Mesenchymal stem cell (in vitro differentiated cells and primary cell): ENCODE data around the gene CCDC124. TPM values are rescaled to one million over a fixed set of nuclear protein-coding genes. Genes with fewer than 3 reads are reported as not detected.
A peak's percentile ranks its signal among the peaks of the same experiment; 100 is the strongest.
"Not testable (repeated sequence)": the region's sequence is repeated elsewhere in the genome, so short reads cannot be mapped to it uniquely, and the experiment has no call there.

ENCODE experiments used
- DNase-seq: peaks from one replicate; pipeline ENCODE4 v3.0.0-alpha.2; 2013
- H2AFZ ChIP-seq: one replicate; pipeline ENCODE4 v1.6.1; 2013; ENCODE audit warnings: low read depth, mild to moderate bottlenecking, control low read depth, inconsistent platforms, low read length, moderate library complexity
- H2AK5ac ChIP-seq: 2 replicates; pipeline ENCODE4 v1.6.1; 2013; ENCODE audit warnings: low read length, moderate library complexity, mild to moderate bottlenecking, inconsistent platforms; ENCODE audit not compliant: severe bottlenecking
- H2BK120ac ChIP-seq: one replicate; pipeline ENCODE4 v1.6.1; 2013; ENCODE audit warnings: low read depth, mild to moderate bottlenecking, inconsistent platforms, low read length, moderate library complexity
- H2BK12ac ChIP-seq, 2 experiments: one replicate each; pipeline ENCODE4 v1.6.1; 2013; ENCODE audit warnings: inconsistent platforms in 2 of 2, low read length in 2 of 2, mild to moderate bottlenecking in 2 of 2, moderate library complexity in 2 of 2, control low read depth in 1 of 2
- H2BK15ac ChIP-seq: one replicate; pipeline ENCODE4 v1.6.1; 2013; ENCODE audit warnings: mild to moderate bottlenecking, low read depth, inconsistent platforms; ENCODE audit not compliant: poor library complexity, severe bottlenecking
- H2BK5ac ChIP-seq: 2 replicates; pipeline ENCODE4 v1.6.1; 2013; ENCODE audit warnings: low read depth, mild to moderate bottlenecking, low read length, control low read depth, inconsistent platforms; ENCODE audit not compliant: poor library complexity, severe bottlenecking
- H3K14ac ChIP-seq, 2 experiments: one replicate each; pipeline ENCODE4 v1.6.1; 2013; ENCODE audit warnings: inconsistent platforms in 2 of 2, low read length in 2 of 2, control low read depth in 1 of 2, mild to moderate bottlenecking in 1 of 2, moderate library complexity in 1 of 2
- H3K18ac ChIP-seq, 2 experiments: one replicate each; pipeline ENCODE4 v1.6.1; 2013; ENCODE audit warnings: inconsistent platforms in 2 of 2, low read length in 2 of 2, control low read depth in 1 of 2, low read depth in 1 of 2, mild to moderate bottlenecking in 1 of 2
- H3K23ac ChIP-seq, 2 experiments: one replicate each; pipeline ENCODE4 v1.6.1; 2013; ENCODE audit warnings: inconsistent platforms in 2 of 2, low read length in 2 of 2, mild to moderate bottlenecking in 2 of 2, moderate library complexity in 2 of 2, control low read depth in 1 of 2
- H3K27ac ChIP-seq: 2 replicates; pipeline ENCODE4 v1.5.1; 2013; ENCODE audit warnings: mild to moderate bottlenecking, moderate library complexity, low read length, control low read depth, inconsistent platforms; ENCODE audit not compliant: poor library complexity, severe bottlenecking
- H3K27me3 ChIP-seq, 2 experiments: 2 replicates each; pipeline versions ENCODE4 v1.6.1 to v1.7.0; 2013; ENCODE audit warnings: low read length in 2 of 2, mild to moderate bottlenecking in 2 of 2, moderate library complexity in 2 of 2, control low read depth in 1 of 2, inconsistent platforms in 1 of 2; ENCODE audit not compliant: control insufficient read depth in 1 of 2, insufficient read depth in 1 of 2
- H3K36me3 ChIP-seq, 2 experiments: 2 replicates each; pipeline versions ENCODE4 v1.6.1 to v1.7.0; 2013; ENCODE audit warnings: low read length in 2 of 2, control low read depth in 1 of 2, inconsistent platforms in 1 of 2, low read depth in 1 of 2, mild to moderate bottlenecking in 1 of 2; ENCODE audit not compliant: insufficient read depth in 2 of 2, control insufficient read depth in 1 of 2
- H3K4ac ChIP-seq, 2 experiments: one replicate each; pipeline ENCODE4 v1.6.1; 2013; ENCODE audit warnings: inconsistent platforms in 2 of 2, low read length in 2 of 2, mild to moderate bottlenecking in 2 of 2, moderate library complexity in 2 of 2, control low read depth in 1 of 2, low read depth in 1 of 2
- H3K4me1 ChIP-seq: 2 replicates; pipeline ENCODE4 v1.6.1; 2013; ENCODE audit warnings: low read depth, low read length, control low read depth; ENCODE audit not compliant: control insufficient read depth, insufficient read depth
- H3K4me2 ChIP-seq: 2 replicates; pipeline ENCODE4 v1.6.1; 2013; ENCODE audit warnings: low read length, mild to moderate bottlenecking, inconsistent platforms; ENCODE audit not compliant: poor library complexity, severe bottlenecking
- H3K4me3 ChIP-seq, 2 experiments: 2 replicates each; pipeline versions ENCODE4 v1.5.1 to v1.7.0; 2013; ENCODE audit warnings: low read length in 2 of 2, mild to moderate bottlenecking in 2 of 2, control low read depth in 1 of 2, low read depth in 1 of 2; ENCODE audit not compliant: insufficient read depth in 1 of 2
- H3K79me1 ChIP-seq: replicated peaks from 2 replicates; pipeline ENCODE4 v1.6.1; 2013; ENCODE audit warnings: mild to moderate bottlenecking, control low read depth, low read length, inconsistent platforms; ENCODE audit not compliant: poor library complexity, severe bottlenecking
- H3K9ac ChIP-seq: 2 replicates; pipeline ENCODE4 v1.7.0; 2013; ENCODE audit warnings: mild to moderate bottlenecking, low read length, moderate library complexity
- H3K9me3 ChIP-seq: 2 replicates; pipeline ENCODE4 v1.7.0; 2013; ENCODE audit warnings: mild to moderate bottlenecking, low read length; ENCODE audit not compliant: control insufficient read depth
- H4K8ac ChIP-seq: one replicate; pipeline ENCODE4 v1.6.1; 2013; ENCODE audit warnings: inconsistent platforms, mild to moderate bottlenecking, low read length, moderate library complexity
- H4K91ac ChIP-seq: one replicate; pipeline ENCODE4 v1.6.1; 2013; ENCODE audit warnings: mild to moderate bottlenecking, low read length, inconsistent platforms
- WGBS: methylation state at CpG from one replicate; pipeline ENCODE4 v1.1.7; 2013; ENCODE audit warnings: mixed read lengths; 5-methylcytosine and 5-hydroxymethylcytosine counted together
- polyA plus RNA-seq, 2 experiments: library from polyadenylated mRNA; stranded (reverse); fragments of 200-250 nt; gene quantifications; one replicate each; pipeline ENCODE4 v1.2.3, GENCODE V29; 2013

Gene CCDC124
- 72.1 TPM for polyA plus RNA-seq (2013, experiment 1 of 2)
- 72.7 TPM for polyA plus RNA-seq (2013, experiment 2 of 2)

DNA sequence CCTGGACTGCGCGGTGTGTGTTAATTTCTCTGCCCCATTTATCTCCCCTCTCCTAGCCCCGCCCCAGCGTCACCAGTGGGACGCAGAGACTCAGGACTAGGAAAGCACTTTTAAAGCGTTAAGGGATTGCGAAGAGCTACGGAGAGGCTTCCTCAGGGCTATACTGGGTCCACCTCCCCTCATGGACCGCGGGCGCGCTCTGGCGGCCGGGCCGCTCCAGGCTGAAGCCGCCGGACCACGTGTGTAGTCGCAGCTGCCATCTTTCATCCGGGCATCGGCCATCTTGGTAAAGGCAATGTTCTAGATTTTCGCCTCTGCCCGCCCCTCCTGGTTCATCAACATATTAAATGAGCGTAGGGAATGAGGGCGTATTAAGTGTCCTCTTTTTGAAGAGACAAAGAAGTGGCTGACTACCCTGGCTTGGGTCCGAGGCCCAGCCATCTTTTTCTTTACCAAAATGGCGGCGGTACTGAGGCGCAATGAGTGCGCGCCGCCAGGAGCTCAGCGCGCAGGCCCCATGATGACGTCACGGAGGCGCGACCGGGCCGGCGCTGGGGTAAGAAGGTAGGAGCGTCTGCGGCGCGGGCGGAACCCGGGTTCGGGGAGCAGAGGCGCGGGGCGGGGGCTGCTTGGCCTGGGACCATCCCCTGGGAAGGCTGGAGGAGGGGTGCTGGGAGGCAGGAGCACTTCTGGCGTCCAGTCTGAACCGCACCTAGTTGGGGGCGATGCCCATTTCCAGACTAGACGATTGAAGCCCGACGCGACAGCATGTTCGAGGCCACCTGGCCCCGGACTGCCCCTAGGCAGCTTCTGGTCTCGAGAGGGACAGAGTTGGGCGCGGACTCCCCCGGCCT is at the start of gene CCDC124:
Gene CCDC124 (plus strand): TSS at position 531 of the 854 bp plus-strand sequence. CDS start 3,406 bp downstream, outside the sequence.
- peak within 1 kb of the TSS in 1 of 2 experiments; percentile 87 for H3K14ac ChIP-seq
- H3K23ac ChIP-seq = no peak within 1 kb of the TSS
- peak within 1 kb of the TSS; percentile 93 to 96 for H3K18ac ChIP-seq
- peaks cover 0 to 5% of the 10 kb centered on the region in 2 experiments for H3K27me3 ChIP-seq
- WGBS = under 1% methylated on average over 60 of the region's 64 CpGs
- H3K4me1 ChIP-seq = peaks cover 12% of the 10 kb centered on the region
- H4K91ac ChIP-seq = peak within 1 kb of the TSS; percentile 72
- H3K4me2 ChIP-seq = peak within 1 kb of the TSS; percentile 81
- H2BK5ac ChIP-seq = peak within 1 kb of the TSS; percentile 20
- H3K4me3 ChIP-seq = peak within 1 kb of the TSS; percentile 90
- H4K8ac ChIP-seq = peak within 1 kb of the TSS; percentile 87
- peak; percentile 94 for DNase-seq
- H2BK12ac ChIP-seq = peak within 1 kb of the TSS in 1 of 2 experiments; percentile 67
- peak within 1 kb of the TSS; percentile 60 to 93 for H3K4ac ChIP-seq
- peak within 1 kb of the TSS; percentile 67 for H3K27ac ChIP-seq
- H3K79me1 ChIP-seq = peaks cover 27% of the 10 kb centered on the region
- H2BK15ac ChIP-seq = no peak within 1 kb of the TSS
- peak within 1 kb of the TSS; percentile 89 for H2AFZ ChIP-seq
- H3K36me3 ChIP-seq = peaks cover 0 to 19% of the 10 kb centered on the region in 2 experiments
- no peaks in the 10 kb centered on the region for H3K9me3 ChIP-seq
- H3K9ac ChIP-seq = peak within 1 kb of the TSS; percentile 95
- H2BK120ac ChIP-seq = peak within 1 kb of the TSS; percentile 89
- no peak within 1 kb of the TSS for H2AK5ac ChIP-seq

DNA sequence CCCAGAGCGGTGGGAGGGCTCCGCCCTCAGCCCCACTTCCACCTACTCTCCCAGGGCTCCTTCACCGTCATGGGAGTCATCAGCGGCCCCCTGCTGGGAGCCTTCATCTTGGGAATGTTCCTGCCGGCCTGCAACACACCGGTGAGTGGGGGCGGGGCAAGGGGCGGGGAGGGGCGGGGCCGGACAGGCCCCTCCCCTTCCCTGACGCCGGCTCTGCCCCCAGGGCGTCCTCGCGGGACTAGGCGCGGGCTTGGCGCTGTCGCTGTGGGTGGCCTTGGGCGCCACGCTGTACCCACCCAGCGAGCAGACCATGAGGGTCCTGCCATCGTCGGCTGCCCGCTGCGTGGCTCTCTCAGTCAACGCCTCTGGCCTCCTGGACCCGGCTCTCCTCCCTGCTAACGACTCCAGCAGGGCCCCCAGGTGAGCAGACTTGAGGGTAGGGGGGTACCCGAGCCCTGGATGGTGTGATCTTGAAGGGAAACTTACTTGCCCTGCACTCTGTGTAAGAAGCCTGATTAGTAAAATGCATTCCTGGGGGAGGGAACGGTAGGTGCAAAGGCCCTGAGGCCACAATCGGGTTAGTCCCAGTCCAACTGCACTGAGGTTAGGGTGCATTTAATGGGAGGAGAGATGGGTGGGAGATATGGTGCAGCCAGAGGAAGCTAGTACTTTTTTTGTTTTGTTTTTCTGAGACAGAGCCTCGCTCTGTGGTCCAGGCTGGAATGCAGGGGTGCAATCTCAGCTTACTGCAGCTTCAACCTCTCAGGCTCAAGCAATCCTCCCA is 49.0 kb upstream of the CCDC124 start:
- Histone ChIP-seq H3K36me3 (no peaks in the 10 kb centered on the region), H3K27me3 (peaks cover 0 to 16% of the 10 kb centered on the region in 2 experiments), H3K4me2 (no peak overlapping the region), H3K4ac (no peak overlapping the region), H4K8ac (no peak overlapping the region), H3K9me3 (no peaks in the 10 kb centered on the region), H3K4me3 (no peak overlapping the region), H2BK120ac (no peak overlapping the region), H4K91ac (no peak overlapping the region), H3K14ac (no peak overlapping the region), H3K23ac (no peak overlapping the region), H2AFZ (no peak overlapping the region), H3K18ac (no peak overlapping the region), H3K4me1 (no peaks in the 10 kb centered on the region), H3K27ac (no peak overlapping the region), H2BK12ac (no peak overlapping the region), H2BK15ac (no peak overlapping the region), H2BK5ac (no peak overlapping the region), H2AK5ac (no peak overlapping the region), H3K79me1 (no peaks in the 10 kb centered on the region), H3K9ac (no peak overlapping the region)
- WGBS = 81% methylated on average over 33 of the region's 33 CpGs
- DNase-seq = no peak

- Histone ChIP-seq H4K8ac (no peak overlapping the region), H2AK5ac (no peak overlapping the region), H3K79me1 (no peaks in the 10 kb centered on the region), H2AFZ (no peak overlapping the region), H2BK120ac (no peak overlapping the region), H3K14ac (no peak overlapping the region), H2BK5ac (no peak overlapping the region), H4K91ac (no peak overlapping the region), H3K9ac (no peak overlapping the region), H3K4me1 (no peaks in the 10 kb centered on the region), H3K4ac (no peak overlapping the region), H3K27ac (no peak overlapping the region), H3K23ac (no peak overlapping the region), H3K4me2 (no peak overlapping the region), H3K36me3 (no peaks in the 10 kb centered on the region), H2BK12ac (no peak overlapping the region), H3K9me3 (no peaks in the 10 kb centered on the region), H3K4me3 (no peak overlapping the region), H3K18ac (no peak overlapping the region), H2BK15ac (no peak overlapping the region), H3K27me3 (peaks cover 3 to 24% of the 10 kb centered on the region in 2 experiments)
- no peak for DNase-seq
- 67% methylated on average over 4 of the region's 7 CpGs for WGBS
Measured at GRCh38 chr19:17886515-17886914, 46.3 kb upstream of the CCDC124 start.

DNA sequence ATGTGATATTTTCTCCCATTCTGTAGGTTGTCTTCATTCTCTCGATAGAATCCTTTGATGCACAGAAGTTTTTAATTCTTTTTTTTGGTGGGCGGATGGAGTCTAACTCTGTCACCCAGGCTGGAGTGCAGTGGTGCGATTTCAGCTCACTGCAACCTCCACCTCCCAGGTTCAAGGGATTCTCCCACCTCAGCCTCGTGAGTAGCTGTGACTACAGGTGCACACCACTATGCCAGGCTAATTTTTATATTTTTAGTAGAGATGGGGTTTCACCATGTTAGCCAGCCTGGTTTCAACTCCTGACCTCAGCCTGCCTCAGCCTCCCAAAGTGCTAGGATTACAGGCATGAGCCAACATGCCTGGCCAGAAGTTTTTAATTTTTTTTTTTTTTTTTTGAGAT is 45.6 kb upstream of the CCDC124 start:
- H3K4ac ChIP-seq, H3K27ac ChIP-seq, H3K18ac ChIP-seq, H3K36me3 ChIP-seq, H3K23ac ChIP-seq, H2BK12ac ChIP-seq, H4K91ac ChIP-seq, DNase-seq, H2AK5ac ChIP-seq, H3K4me2 ChIP-seq, H3K79me1 ChIP-seq, H4K8ac ChIP-seq, H2BK15ac ChIP-seq, H3K9me3 ChIP-seq, H3K14ac ChIP-seq, H2BK120ac ChIP-seq, H2AFZ ChIP-seq, H3K4me1 ChIP-seq, H3K4me3 ChIP-seq, H3K9ac ChIP-seq, H2BK5ac ChIP-seq: not testable (repeated sequence)
- peaks cover 8 to 28% of the 10 kb centered on the region in 2 experiments for H3K27me3 ChIP-seq
- 96% methylated on average over 2 of the region's 4 CpGs for WGBS
